C4-2B (cell line): ENCODE data around the gene RIT2.

Source experiments
- H3K27ac ChIP-seq: fragments of 450-650 bp; 2 replicates; pipeline ENCODE4 v1.5.1; 2017
- CTCF ChIP-seq: fragments of 450-650 bp; conservative IDR thresholded peaks from 2 replicates; pipeline ENCODE4 v1.5.1; 2017; ENCODE audit warnings: mild to moderate bottlenecking
- ZFX ChIP-seq: fragments of 450-650 bp; IDR thresholded peaks from 2 replicates; pipeline ENCODE4 v1.6.1; 2017

The RIT2 gene

DNA sequence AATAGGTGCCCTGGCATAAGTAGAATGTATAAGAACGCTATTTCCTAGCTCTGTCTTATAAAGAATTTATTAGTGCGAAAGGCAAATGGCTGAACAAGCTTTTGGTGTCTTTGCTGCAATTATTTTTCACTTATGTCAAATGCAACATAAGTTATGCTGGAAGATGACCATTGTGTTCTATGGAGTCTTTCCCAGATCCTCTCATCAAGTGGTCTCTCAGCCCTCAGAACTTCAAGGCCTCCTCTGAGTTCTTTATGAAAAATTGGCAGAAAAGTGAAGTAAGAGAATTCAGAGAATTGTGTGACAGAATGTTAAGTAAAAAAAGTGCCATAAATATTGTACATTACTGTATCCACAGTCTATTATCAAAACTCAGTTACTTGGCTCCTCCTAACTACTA is 75.2 kb downstream of the RIT2 start:
- no peak overlapping the region for H3K27ac ChIP-seq
- TF ChIP-seq ZFX: no peak
- no peak for TF ChIP-seq CTCF

DNA sequence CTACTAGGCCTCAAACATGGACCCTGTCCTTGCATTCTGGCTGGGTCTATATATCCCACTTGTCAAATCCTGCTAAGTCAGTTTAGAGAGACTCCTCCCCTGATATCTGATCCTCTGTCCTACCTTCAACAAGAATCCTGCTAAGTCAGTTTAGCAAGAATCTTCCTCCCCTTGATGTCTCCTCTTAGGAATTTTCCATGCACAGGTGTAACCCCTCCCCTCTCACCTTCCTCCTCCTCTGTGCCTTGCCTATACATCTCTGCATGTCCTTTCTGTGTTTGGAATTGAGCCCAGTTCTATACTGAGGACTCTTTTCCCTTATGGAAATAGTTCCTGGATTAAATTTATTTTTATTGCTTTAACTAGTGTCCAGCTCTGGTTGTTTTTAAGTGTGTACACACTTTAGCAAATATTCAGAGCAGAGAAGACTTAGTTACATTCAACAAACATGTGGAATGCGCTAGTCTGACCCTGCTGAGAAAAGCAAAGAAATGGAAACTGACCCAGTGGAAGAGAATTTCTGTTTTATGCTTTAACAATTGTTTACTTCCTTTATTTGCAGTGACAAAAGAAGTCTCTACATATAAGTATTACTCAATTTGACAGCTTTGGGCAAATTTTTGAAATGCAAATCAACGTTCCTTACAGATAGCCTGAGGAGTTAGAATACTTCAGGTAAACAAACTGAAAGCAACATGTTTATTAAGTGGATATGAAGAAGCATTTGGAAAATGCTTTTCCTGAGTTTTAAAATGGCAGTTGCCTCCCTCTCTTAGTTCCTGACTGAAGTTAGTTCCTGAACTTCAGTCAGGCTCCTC is 80.6 kb downstream of the RIT2 start:
- TF ChIP-seq CTCF (no peak), ZFX (no peak)
- H3K27ac ChIP-seq: no peak overlapping the region

GRCh38 chr18:43031169-43031568 is 84.3 kb downstream of the RIT2 start:
- no peak overlapping the region for H3K27ac ChIP-seq
- no peak for TF ChIP-seq CTCF
- no peak for TF ChIP-seq ZFX

GRCh38 chr18:43029414-43029813 is 86.1 kb downstream of the RIT2 start:
- TF ChIP-seq ZFX: no peak
- TF ChIP-seq CTCF: no peak
- H3K27ac ChIP-seq: no peak overlapping the region

DNA sequence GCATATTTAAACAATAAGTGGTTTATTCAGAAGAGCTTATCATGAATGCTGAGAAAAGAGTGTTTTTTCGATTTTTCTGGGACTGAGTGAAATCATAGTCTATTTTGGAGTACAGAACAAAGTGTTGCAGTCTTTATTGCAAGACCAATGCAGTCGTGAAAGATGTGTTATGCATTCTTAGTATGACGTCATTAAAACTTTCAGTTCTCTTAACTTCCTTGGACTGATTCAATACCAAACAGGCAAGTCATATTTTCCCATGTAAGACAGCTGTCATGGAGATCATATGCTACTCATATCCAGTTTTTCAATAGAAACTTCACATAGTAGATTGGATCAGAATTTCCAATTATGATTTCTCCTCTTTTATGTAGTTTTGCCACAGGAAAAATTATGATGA is 92.6 kb downstream of the RIT2 start:
- H3K27ac ChIP-seq: no peak overlapping the region
- TF ChIP-seq ZFX: no peak
- TF ChIP-seq CTCF: no peak

DNA sequence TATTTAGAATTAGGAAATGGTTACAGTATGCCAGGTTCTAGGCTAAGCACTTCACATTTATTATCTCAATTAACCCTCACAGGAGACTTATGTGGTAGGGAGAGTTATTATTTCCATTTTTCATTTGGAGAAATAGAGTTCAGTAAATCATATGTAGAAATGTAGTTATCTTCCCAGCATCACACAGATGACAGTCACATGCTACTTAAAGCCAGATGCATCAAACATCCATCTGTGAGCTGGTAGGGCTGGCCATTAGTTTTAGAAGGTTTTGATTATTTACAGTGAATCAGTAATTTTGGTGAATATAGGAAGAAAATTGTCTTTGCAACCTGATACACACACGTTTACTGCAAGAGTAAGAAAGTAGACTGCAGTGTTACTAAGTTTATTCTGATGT is 97.9 kb downstream of the RIT2 start:
- no peak overlapping the region for H3K27ac ChIP-seq
- TF ChIP-seq CTCF (no peak), ZFX (no peak)

- H3K27ac ChIP-seq: no peak overlapping the region
- TF ChIP-seq CTCF: no peak
- no peak for TF ChIP-seq ZFX
These were observed 102.0 kb downstream of the RIT2 start for GRCh38 chr18:43013486-43013885.
